ENCODE measurements around the gene FURIN. TPM values are rescaled to one million over a fixed set of nuclear protein-coding genes. Genes with fewer than 3 reads are reported as not detected.
"Not testable (repeated sequence)": the region's sequence is repeated elsewhere in the genome, so short reads cannot be mapped to it uniquely, and the experiment has no call there.

Gene FURIN
- polyA plus RNA-seq, 1 experiment = 30.9 TPM

DNA sequence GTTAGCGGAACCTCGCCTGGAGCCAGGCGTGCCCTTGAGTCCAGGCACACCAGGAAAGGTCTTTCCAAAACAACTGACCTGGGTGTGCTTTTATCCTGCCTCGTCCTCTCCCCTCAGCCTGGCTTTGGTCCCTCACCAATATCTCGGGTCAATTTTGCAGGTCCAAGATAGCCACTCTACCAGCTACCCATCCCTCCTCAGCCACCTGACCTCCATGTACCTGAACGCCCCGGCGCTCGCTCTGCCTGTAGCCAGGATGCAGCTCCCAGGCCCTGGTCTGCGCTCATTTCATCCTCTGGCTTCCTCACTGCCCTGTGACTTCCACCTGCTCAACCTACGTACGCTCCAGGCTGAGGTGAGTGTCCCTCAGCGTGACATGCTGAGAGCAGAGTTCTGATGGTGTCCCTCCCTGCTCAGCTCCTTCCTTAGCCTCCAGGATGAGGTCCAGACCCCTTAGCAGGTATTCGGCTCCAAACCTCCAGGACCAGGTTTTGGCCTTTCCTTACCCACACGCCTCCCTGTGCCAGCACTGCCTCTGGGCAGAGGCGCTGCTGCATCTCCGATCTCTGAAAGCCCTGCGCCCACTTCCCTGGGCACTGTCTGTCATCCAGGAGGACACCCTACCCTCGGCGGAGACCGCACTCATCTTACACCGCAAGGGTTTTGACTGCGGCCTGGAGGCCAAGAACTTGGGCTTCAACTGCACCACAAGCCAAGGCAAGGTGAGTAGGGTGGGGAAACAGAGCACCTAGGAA, 49.8 kb downstream of the FURIN start:
- H3K36me3 ChIP-seq (ENCODE audit: control insufficient read depth, insufficient read depth, low read length) = peaks cover 32% of the 10 kb centered on the region
- TF ChIP-seq, protein P1, sequence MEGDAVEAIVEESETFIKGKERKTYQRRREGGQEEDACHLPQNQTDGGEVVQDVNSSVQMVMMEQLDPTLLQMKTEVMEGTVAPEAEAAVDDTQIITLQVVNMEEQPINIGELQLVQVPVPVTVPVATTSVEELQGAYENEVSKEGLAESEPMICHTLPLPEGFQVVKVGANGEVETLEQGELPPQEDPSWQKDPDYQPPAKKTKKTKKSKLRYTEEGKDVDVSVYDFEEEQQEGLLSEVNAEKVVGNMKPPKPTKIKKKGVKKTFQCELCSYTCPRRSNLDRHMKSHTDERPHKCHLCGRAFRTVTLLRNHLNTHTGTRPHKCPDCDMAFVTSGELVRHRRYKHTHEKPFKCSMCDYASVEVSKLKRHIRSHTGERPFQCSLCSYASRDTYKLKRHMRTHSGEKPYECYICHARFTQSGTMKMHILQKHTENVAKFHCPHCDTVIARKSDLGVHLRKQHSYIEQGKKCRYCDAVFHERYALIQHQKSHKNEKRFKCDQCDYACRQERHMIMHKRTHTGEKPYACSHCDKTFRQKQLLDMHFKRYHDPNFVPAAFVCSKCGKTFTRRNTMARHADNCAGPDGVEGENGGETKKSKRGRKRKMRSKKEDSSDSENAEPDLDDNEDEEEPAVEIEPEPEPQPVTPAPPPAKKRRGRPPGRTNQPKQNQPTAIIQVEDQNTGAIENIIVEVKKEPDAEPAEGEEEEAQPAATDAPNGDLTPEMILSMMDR (IDR thresholded peaks at IDR 0.05; ENCODE audit: insufficient read depth, low read depth, low read length) = no peak
- no peak overlapping the region for H3K4me3 ChIP-seq (ENCODE audit: low read depth, low read length)
- ChIA-PET CTCF (interaction anchor here (0.7 to 2.2 kb wide), 4 partner anchors 14 to 115 kb away, joined by 3 to 9 read pairs (median 4); partner anchors contain the start of gene HDDC3), POLR2A (no interaction called here)
- no peak for DNase-seq (ENCODE audit: low read depth)
- no peaks in the 10 kb centered on the region for H3K27me3 ChIP-seq (ENCODE audit: control insufficient read depth, insufficient read depth, low read length)

DNA sequence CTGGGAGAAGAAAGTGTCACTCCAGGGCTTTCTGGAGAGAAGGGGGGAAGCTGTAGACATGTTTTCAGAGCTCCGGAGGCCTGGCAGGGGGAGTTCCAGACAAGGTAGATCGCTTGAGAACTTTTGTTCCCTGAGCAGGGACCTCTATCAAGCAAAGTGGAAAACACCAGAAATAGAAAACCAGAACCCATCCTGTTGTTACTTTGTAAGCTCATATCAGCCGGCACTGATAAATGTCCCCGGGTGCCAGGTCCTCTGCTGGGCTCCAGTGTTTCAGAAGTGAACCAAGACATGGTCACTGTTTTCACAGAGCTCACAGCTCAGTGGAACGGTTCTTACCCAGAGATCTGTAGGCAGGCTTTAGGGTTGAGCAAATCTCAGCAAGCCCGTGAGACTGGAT, 50.4 kb downstream of the FURIN start:
- CTCF ChIA-PET = interaction anchor here (1.2 to 2.2 kb wide), 2 partner anchors 13 to 15 kb away, joined by 4 to 9 read pairs; partner anchors contain the start of gene HDDC3
- H3K4me3 ChIP-seq (ENCODE audit: low read depth, low read length) = no peak overlapping the region
- no peak for DNase-seq (ENCODE audit: low read depth)
- TF ChIP-seq, protein P1 (IDR thresholded peaks at IDR 0.05; ENCODE audit: insufficient read depth, low read depth, low read length) = no peak
- peaks cover 29% of the 10 kb centered on the region for H3K36me3 ChIP-seq (ENCODE audit: control insufficient read depth, insufficient read depth, low read length)
- POLR2A ChIA-PET = no interaction called here
- no peaks in the 10 kb centered on the region for H3K27me3 ChIP-seq (ENCODE audit: control insufficient read depth, insufficient read depth, low read length)

DNA sequence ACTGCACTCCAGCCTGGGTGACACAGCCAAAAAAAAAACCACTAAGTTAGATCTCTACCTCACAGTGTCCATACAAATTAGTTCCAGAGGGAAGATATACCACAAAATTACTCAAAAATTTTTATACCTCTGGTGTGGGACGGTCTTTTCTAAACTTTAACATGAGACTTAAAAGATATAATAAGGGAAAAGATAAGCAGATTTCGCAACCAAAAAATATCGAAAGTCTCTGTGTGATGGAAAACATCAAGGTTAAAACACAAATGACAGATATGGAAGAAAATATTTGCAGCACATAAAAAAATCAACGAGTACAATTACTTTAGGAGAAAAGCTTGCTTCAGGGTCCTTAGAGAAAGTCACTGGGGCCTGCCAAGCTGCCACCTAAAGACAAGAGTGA, 53.5 kb downstream of the FURIN start:
- no peak for DNase-seq (ENCODE audit: low read depth)
- ChIA-PET CTCF (interaction anchor here (1.4 to 2.1 kb wide), 3 partner anchors 10 to 36 kb away, joined by 4 to 6 read pairs (median 5); partner anchors contain the start of genes HDDC3 and MAN2A2), POLR2A (no interaction called here)
- H3K36me3 ChIP-seq (ENCODE audit: control insufficient read depth, insufficient read depth, low read length) = peaks cover 22% of the 10 kb centered on the region
- TF ChIP-seq, protein P1 (IDR thresholded peaks at IDR 0.05; ENCODE audit: insufficient read depth, low read depth, low read length) = no peak
- no peak overlapping the region for H3K4me3 ChIP-seq (ENCODE audit: low read depth, low read length)
- H3K27me3 ChIP-seq (ENCODE audit: control insufficient read depth, insufficient read depth, low read length) = no peaks in the 10 kb centered on the region

DNA sequence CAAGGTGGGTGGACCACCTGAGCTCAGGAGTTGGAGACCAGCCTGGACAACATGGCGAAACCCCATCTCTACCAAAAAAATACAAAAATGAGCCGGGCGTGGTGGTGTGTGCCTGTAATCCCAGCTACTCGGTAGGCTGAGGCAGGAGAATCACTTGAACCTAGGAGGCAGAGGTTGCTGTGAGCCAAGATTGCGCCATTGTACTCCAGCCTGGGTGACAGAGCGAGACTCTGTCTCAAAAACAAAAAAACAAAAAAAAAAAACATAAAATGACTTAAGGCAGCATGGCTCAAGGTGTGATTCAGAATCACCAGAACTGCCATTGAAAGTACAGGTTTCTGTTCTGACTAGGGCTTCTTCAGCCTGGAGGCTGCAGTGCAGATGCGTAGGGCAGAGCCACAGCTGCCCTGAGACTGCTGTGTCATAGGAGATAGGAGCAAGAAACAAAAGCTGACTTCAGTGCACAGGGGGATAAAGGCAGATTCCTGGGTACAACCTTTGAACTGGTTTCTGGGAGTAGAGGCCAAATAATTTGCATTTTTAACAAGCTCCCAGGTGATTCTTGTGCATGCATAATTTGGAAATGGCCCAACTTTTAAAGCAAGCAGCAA, 54.4 kb downstream of the FURIN start:
- H3K36me3 ChIP-seq (ENCODE audit: control insufficient read depth, insufficient read depth, low read length) = peaks cover 16% of the 10 kb centered on the region
- H3K4me3 ChIP-seq (ENCODE audit: low read depth, low read length); POLR2A ChIA-PET; H3K27me3 ChIP-seq (ENCODE audit: control insufficient read depth, insufficient read depth, low read length); DNase-seq (ENCODE audit: low read depth): not testable (repeated sequence)
- CTCF ChIA-PET = interaction anchor here (1.4 to 2.1 kb wide), 5 partner anchors 9 to 37 kb away, joined by 4 to 9 read pairs (median 5); partner anchors contain the start of genes HDDC3 and MAN2A2

DNA sequence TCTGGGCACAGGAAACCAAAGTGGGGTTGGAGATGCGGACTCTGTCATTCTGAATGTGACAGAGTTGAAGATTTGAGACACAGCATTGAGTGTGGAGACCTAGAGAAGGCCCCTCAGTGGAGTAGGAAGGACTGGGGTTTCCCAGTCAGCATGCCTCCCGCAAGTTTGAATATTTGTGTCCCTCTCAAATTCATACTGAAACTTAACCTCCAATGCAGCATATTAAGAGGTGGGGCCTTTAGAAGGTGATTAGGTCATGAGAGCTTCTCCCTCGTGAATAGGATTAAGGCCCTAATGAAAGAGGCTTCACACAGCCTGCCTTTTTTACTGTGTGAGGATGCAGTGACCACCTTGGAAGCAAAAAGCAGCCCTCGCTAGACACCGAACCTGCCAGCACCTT, 56.0 kb downstream of the FURIN start:
- H3K27me3 ChIP-seq (ENCODE audit: control insufficient read depth, insufficient read depth, low read length) = no peaks in the 10 kb centered on the region
- H3K36me3 ChIP-seq (ENCODE audit: control insufficient read depth, insufficient read depth, low read length) = peaks cover 6% of the 10 kb centered on the region
- H3K4me3 ChIP-seq (ENCODE audit: low read depth, low read length) = no peak overlapping the region
- TF ChIP-seq, protein P1 (IDR thresholded peaks at IDR 0.05; ENCODE audit: insufficient read depth, low read depth, low read length) = no peak
- POLR2A ChIA-PET = no interaction called here
- CTCF ChIA-PET = interaction anchor here (1.5 to 2.0 kb wide), 2 partner anchors 8 to 9 kb away, joined by 4 to 9 read pairs; partner anchors contain the start of gene HDDC3
- no peak for DNase-seq (ENCODE audit: low read depth)

DNA sequence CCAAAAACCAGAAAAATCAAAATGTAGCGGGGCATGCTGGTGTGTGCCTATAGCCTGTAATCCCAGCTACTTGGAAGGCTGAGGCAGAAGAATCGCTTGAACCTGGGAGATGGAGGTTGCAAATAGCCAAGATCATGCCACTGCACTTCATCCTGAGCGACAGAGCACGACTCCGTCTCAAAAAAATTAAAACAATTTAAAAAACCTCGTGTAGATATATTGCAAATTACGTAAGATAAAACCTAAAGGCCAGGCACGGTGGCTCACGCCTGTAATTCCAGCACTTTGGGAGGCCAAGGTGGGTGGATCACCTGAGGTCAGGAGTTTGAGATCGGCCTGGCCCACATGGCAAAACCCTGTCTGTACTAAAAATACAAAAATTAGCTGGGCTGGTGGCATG, 58.4 kb downstream of the FURIN start:
- H3K4me3 ChIP-seq (ENCODE audit: low read depth, low read length); POLR2A ChIA-PET; DNase-seq (ENCODE audit: low read depth); H3K27me3 ChIP-seq (ENCODE audit: control insufficient read depth, insufficient read depth, low read length); H3K36me3 ChIP-seq (ENCODE audit: control insufficient read depth, insufficient read depth, low read length): not testable (repeated sequence)
- CTCF ChIA-PET = interaction anchor here (1.0 to 1.7 kb wide), 2 partner anchors 30 to 41 kb away, joined by 3 to 5 read pairs; no protein-coding TSS in a partner anchor

DNA sequence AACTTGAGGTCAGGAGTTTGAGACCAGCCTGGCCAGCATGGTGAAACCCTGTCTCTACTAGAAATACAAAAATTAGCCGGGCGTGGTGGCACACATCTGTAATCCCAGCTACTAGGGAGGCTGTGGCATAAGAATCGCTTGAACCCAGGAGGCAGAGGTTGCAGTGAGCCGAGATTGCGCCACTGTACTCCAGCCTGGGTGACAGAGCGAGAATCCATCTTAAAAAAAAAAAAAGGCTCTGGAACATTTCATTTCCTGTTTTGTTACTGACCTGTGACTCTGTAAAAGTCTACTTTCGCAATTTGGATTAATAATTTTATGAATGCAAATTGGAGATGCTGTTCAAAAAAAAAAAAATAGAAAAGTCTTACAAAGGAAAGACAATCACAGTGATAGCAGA, 59.7 kb downstream of the FURIN start:
- H3K36me3 ChIP-seq (ENCODE audit: control insufficient read depth, insufficient read depth, low read length); POLR2A ChIA-PET; DNase-seq (ENCODE audit: low read depth); H3K27me3 ChIP-seq (ENCODE audit: control insufficient read depth, insufficient read depth, low read length); CTCF ChIA-PET; H3K4me3 ChIP-seq (ENCODE audit: low read depth, low read length): not testable (repeated sequence)

All from BJ (cell line).